Peyer's patch (tissue), 4 donors: ENCODE measurements around the gene PYGM. TPM values are rescaled to one million over a fixed set of nuclear protein-coding genes. Genes with fewer than 3 reads are reported as not detected.
A peak's percentile ranks its signal among the peaks of the same experiment; 100 is the strongest.

ENCODE experiments used
- DNase-seq, 3 donors: peaks; one replicate each; pipeline ENCODE4 v3.0.0-alpha.2; 2017 to 2019
- H3K27ac ChIP-seq, 4 donors: fragments of 200-600 bp; sonication (generic); one replicate each; pipeline ENCODE4 v1.5.1; 2016 to 2019
- H3K27me3 ChIP-seq, 2 donors: fragments of 200-600 bp; sonication (generic); one replicate each; pipeline ENCODE4 v1.5.1; 2019
- H3K36me3 ChIP-seq, 3 donors: fragments of 200-600 bp; sonication (generic); one replicate each; pipeline ENCODE4 v1.5.1; 2016 to 2019
- H3K4me1 ChIP-seq, 4 donors: fragments of 200-600 bp; sonication (generic); one replicate each; pipeline ENCODE4 v1.5.1; 2016 to 2019
- H3K4me3 ChIP-seq, 4 donors: fragments of 200-600 bp; sonication (generic); 1 replicate in 3 of 4; 2 replicates in 1 of 4; pipeline ENCODE4 v1.5.1; 2016 to 2019; ENCODE audit warnings: mild to moderate bottlenecking in 1 of 4
- H3K9me3 ChIP-seq, 4 donors: fragments of 200-600 bp; sonication (generic); one replicate each; pipeline ENCODE4 v1.5.1; 2016 to 2019; ENCODE audit warnings: mild to moderate bottlenecking in 1 of 4
- POLR2A ChIP-seq, 2 donors: fragments of 450-650 bp; IDR thresholded peaks; one replicate each; pipeline ENCODE4 v1.5.1; 2017; ENCODE audit warnings: antibody characterized with exemption in 2 of 2, mild to moderate bottlenecking in 2 of 2, moderate library complexity in 2 of 2
- total RNA-seq, 4 donors: library from RNA; depleted of rRNA; stranded (reverse); fragments of >200 nt; gene quantifications; one replicate each; pipeline ENCODE4 v1.1.0, GENCODE V29; 2016
- TF ChIP-seq, protein P1 (sequence below), 6 experiments: fragments of 450-650 bp in 4 of 6; fragments of 200-600 bp in 2 of 6; sonication (generic) in 1 of 6; IDR thresholded peaks; one replicate each; pipeline ENCODE4 v1.5.1; 2017 to 2019; ENCODE audit warnings: antibody characterized with exemption in 6 of 6, mild to moderate bottlenecking in 3 of 6, moderate library complexity in 1 of 6

PYGM gene
- total RNA-seq, 4 donors from 2014 or later, result 2.4 to 5.0 (median 2.5) TPM; not detected in 1

DNA sequence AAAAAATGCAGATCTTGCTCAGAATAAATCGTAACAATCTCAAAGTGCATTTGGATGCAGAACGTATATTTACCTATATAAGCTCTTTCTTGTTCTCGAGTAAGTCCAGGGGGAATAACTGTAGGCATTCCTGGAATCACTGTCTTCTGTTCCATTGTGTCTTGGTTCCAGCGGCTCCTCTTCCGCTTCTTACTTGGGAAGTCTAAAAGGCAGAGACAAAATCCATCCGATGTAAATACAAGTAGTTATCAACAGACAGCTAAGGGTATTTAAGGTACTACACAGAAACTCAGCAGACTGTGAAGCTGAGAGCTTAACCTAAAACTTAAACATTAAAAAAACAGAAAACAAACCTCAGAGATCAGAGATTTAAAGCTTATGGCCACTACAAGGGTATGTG, 16.7 kb upstream of the PYGM start:
- Histone ChIP-seq H3K4me1 (peaks cover 0 to 43% (median 32%) of the 10 kb centered on the region in 4 donors), H3K27ac (peak overlapping the region in 1 of 4 donors; percentile 100)

DNA sequence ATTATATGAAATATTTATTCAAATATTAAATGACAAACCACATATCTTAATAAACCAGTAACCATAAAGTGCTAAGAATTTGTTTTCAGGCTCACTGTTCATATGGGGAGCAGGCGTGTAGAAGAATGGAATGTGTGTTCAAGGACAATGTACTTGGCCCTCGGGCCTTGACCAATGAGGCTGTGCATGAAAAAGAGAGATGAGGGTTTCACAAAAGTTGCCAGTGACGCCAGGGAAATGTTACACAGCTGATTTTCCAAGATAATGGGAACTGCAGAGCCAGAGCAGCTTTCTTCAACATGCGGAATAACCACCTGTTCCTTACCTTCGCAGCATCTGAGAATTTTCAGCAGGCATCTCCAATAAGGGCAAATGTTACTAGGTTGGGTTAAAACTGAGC, 14.4 kb upstream of the PYGM start:
- no peaks in the 10 kb centered on the region for H3K27me3 ChIP-seq
- DNase-seq, result no peak
- no peak overlapping the region for H3K4me3 ChIP-seq
- TF ChIP-seq POLR2A (IDR thresholded peaks at IDR 0.05), result no peak
- TF ChIP-seq, protein P1, sequence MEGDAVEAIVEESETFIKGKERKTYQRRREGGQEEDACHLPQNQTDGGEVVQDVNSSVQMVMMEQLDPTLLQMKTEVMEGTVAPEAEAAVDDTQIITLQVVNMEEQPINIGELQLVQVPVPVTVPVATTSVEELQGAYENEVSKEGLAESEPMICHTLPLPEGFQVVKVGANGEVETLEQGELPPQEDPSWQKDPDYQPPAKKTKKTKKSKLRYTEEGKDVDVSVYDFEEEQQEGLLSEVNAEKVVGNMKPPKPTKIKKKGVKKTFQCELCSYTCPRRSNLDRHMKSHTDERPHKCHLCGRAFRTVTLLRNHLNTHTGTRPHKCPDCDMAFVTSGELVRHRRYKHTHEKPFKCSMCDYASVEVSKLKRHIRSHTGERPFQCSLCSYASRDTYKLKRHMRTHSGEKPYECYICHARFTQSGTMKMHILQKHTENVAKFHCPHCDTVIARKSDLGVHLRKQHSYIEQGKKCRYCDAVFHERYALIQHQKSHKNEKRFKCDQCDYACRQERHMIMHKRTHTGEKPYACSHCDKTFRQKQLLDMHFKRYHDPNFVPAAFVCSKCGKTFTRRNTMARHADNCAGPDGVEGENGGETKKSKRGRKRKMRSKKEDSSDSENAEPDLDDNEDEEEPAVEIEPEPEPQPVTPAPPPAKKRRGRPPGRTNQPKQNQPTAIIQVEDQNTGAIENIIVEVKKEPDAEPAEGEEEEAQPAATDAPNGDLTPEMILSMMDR (IDR thresholded peaks at IDR 0.05), result no peak
- H3K4me1 ChIP-seq, result peaks cover 0 to 43% (median 34%) of the 10 kb centered on the region in 4 donors
- peaks cover 4 to 75% (median 5%) of the 10 kb centered on the region in 3 donors for H3K36me3 ChIP-seq
- no peaks in the 10 kb centered on the region for H3K9me3 ChIP-seq
- no peak overlapping the region for H3K27ac ChIP-seq

More for the DNA sequence above, 16.7 kb upstream of the PYGM start:
- H3K9me3 ChIP-seq, result no peaks in the 10 kb centered on the region
- TF ChIP-seq POLR2A (IDR thresholded peaks at IDR 0.05), result no peak
- TF ChIP-seq, protein P1 (IDR thresholded peaks at IDR 0.05), result no peak
- no peak for DNase-seq
- no peaks in the 10 kb centered on the region for H3K27me3 ChIP-seq
- peaks cover 0 to 53% (median 0%) of the 10 kb centered on the region in 3 donors for H3K36me3 ChIP-seq
- H3K4me3 ChIP-seq, result peak overlapping the region in 2 of 4 donors; percentile 74 to 99

DNA sequence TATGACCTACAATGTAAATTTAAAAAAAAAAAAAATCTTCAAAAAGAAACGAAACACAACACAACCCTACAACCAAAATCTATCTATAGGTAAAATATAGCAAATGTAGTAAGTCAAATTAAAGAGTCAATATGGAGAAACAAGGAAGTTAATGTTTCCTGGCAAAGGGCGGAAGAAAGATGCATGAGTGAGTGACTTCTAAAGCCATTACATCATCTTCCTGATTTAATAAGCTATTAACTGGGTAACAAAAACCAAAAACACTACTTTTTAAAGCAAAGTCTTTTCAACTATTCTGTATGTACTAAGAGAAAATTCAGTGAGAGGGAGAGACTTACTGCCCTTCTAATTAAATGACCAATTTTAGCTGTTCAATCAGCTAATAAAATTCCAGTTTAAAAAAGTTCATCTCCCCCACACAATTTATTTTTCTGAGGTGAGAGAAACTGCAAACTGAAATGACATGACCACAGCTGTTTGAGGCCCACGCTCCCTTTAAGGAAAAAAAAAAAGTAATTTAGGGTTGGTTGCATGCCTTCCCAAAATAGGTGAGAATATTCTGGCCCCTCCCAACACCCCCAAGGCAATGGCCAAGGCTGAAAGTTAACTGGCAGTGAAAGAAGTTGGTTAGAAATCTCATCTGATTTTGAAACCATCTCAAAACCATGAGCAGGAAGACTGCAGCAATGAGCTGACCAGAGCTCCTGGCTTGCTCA, 12.7 kb upstream of the PYGM start:
- no peak for DNase-seq
- Histone ChIP-seq H3K4me3 (no peak overlapping the region), H3K4me1 (peaks cover 0 to 43% (median 41%) of the 10 kb centered on the region in 4 donors), H3K36me3 (peaks cover 5 to 92% (median 7%) of the 10 kb centered on the region in 3 donors), H3K27ac (peak overlapping the region in 2 of 4 donors; percentile 19 to 65), H3K27me3 (no peaks in the 10 kb centered on the region), H3K9me3 (no peaks in the 10 kb centered on the region)
- TF ChIP-seq, protein P1 (IDR thresholded peaks at IDR 0.05), result no peak
- TF ChIP-seq POLR2A (IDR thresholded peaks at IDR 0.05), result no peak

DNA sequence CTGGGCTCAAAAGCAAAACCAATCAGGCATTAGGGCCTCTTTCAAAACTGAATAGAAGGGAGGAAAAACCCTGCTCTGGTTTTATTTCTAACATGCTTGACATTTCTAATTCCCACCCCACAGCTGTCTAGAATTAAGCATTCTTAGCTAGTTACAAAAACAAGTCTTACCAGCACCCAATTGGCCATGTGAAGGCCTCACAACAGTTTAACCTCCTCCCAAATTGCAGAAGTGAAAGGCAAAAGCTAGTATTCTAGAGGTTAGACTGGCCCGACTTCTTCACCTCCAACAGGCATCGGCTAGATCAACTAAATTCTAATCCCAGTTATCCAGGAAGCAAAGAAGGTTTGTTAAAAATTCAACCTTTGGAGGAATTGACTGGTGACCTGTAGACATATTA, 12.1 kb upstream of the PYGM start:
- Histone ChIP-seq H3K36me3 (peaks cover 8 to 98% (median 11%) of the 10 kb centered on the region in 3 donors), H3K4me3 (no peak overlapping the region), H3K9me3 (no peaks in the 10 kb centered on the region), H3K27me3 (no peaks in the 10 kb centered on the region), H3K4me1 (peaks cover 0 to 44% (median 38%) of the 10 kb centered on the region in 4 donors), H3K27ac (peak overlapping the region in 2 of 4 donors; percentile 19 to 65)
- no peak for TF ChIP-seq POLR2A (IDR thresholded peaks at IDR 0.05)
- TF ChIP-seq, protein P1 (IDR thresholded peaks at IDR 0.05), result no peak
- no peak for DNase-seq

DNA sequence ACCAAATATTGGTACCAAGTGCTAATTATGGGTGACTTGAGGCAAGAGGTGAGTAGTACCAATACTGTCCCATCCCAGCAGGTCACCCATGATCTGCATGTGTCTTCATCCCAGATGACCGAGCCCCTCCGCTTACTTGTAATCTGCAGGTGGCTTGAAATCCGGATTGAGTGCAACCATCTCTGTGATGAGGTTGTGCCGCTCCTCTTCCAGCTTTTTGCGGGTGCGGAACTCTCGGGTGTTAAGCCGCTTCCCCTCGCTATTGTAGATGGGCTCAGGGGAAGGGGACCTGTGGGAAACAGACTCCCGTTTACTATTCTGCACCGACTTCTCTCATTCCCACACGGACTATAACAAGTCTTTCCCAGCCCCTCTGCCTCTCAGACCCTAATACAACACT, 10.3 kb upstream of the PYGM start:
- H3K4me1 ChIP-seq, result peaks cover 0 to 37% (median 29%) of the 10 kb centered on the region in 4 donors
- H3K27ac ChIP-seq, result no peak overlapping the region
- no peaks in the 10 kb centered on the region for H3K27me3 ChIP-seq
- no peaks in the 10 kb centered on the region for H3K9me3 ChIP-seq
- TF ChIP-seq POLR2A (IDR thresholded peaks at IDR 0.05), result no peak
- TF ChIP-seq, protein P1 (IDR thresholded peaks at IDR 0.05), result no peak
- H3K36me3 ChIP-seq, result peaks cover 8 to 100% (median 13%) of the 10 kb centered on the region in 3 donors
- DNase-seq, result no peak
- no peak overlapping the region for H3K4me3 ChIP-seq
